GM19238 (cell line): ENCODE results near the gene PAQR5.
"Not testable (repeated sequence)": the region's sequence is repeated elsewhere in the genome, so short reads cannot be mapped to it uniquely, and the experiment has no call there.

Experiments
- DNase-seq: peaks from one replicate; pipeline ENCODE4 v3.0.0; 2011; ENCODE audit warnings: low spot score; ENCODE audit not compliant: insufficient read length

Gene PAQR5

DNA sequence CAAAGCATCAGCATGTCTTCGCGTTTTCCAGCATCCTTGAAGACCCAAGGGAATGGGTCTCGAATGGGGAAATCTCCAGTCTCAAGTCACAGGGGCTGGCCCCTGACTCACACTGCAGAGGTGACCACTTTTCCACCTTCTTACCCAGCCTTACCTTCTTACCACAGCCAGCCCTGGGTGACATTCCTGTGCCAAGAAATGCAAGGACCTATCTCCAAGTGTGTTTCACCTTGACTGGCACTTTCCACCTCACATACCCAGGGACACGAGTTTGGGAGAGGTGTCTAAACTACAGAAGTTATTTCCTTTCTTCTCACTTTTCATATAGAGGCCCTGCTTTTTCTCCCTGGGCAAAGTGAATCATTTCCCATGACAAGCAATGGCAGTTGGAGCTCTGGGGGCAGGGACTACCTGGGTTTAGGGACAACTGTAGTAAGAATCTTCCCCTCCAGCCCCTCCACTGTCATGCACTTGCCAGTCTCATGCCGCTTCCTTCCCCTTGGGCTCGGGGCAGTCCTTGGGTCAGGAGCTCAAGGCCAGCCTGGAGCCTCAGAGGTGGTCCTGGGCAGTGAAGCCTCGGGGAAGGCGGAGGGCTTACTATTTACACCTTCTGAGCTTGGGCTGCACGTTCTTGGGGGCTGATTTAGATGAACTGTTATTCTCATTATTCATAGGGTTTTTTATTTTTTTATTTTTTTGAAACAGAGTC is 16.8 kb downstream of the PAQR5 start:
- DNase-seq, result no peak

DNA sequence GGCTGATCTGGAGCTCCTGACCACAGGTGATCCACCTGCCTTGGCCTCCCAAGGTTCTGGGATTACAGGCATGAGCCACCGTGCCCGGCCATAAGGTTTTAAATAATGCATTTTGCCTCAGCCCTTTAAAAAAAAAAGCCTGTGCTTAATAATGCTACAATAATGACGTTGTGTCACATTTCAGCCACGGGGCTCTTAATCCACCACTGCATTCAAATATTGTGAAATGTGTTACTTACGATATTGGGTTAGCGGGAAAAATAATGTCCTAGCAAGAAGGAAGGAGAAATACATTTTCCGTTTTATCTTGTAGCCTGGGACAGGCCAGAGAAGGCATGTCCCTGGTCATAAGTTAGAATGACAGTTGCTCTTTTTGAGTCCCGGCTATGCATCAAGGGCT is 17.6 kb downstream of the PAQR5 start:
- DNase-seq, result no peak

- no peak for DNase-seq
These were observed 18.7 kb downstream of the PAQR5 start for GRCh38 chr15:69317392-69317841.

DNA sequence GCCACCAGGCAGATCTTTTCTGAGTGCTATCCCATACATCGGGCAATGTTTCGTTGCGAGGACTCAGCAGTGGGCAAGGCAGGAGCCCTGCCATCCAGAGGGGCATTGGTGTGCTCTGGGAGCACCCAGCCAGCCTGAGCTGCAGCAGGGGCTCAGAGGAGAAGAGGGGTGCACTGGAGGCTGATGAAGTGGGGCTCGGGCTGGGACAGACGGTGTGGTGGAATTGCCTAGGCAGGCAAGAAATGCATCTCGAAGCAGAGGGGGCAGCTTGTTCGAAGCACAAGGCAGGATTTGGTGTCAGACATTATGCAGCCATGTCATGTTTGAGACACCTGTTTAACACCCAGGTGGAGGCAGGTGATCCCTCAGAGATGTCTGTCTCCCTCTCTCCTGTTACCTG is 19.3 kb downstream of the PAQR5 start:
- no peak for DNase-seq

GRCh38 chr15:69319384-69320375 is 21.0 kb downstream of the PAQR5 start:
- no peak for DNase-seq

GRCh38 chr15:69320977-69321554 is 22.4 kb downstream of the PAQR5 start:
- DNase-seq, result no peak

GRCh38 chr15:69323893-69324430 is 25.2 kb downstream of the PAQR5 start:
- no peak for DNase-seq

DNA sequence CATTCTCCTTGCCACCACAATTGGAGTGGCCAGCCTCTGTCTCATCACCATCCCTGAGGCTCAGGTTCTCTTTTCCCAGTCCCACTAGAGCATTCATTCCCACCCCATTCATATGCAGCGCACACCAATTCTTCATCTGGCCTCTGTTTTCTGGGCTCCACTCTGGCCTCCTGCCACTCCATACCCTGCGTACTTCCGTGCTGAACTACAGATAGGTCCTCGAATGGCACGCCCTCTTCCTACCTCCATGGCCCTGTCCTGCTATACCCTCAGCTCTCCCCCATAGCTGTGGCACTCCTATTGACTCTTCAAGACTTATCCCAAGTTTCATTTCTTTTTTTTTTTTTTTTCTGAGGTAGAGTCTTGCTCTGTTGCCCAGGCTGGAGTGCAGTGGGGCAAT is 25.9 kb downstream of the PAQR5 start:
- DNase-seq, result no peak

GRCh38 chr15:69325456-69325971 is 26.8 kb downstream of the PAQR5 start:
- no peak for DNase-seq

DNA sequence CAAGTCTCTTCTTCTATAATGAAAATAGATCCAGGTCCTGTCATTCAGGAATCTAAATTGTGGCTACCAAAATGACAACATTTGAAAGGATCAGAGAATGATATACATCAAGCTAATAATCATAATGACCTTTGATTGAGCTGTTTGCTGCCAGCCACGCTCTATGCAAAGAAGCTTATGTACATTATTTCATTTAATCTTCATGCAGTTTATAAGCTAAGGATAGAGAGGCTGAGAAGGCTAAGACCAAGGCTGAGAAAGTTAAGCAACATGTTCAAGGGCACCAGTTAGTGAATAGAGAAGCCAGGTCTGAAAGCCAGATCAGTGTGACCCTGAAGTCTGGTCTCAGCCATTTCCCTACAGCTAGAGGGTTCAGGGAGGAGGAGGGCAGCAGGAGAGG is 29.4 kb downstream of the PAQR5 start:
- DNase-seq, result no peak

GRCh38 chr15:69328739-69329138 is 30.0 kb downstream of the PAQR5 start:
- no peak for DNase-seq

- DNase-seq, result no peak
These were observed 38.4 kb downstream of the PAQR5 start for GRCh38 chr15:69337138-69337537.

- DNase-seq, result no peak
These were observed 40.0 kb downstream of the PAQR5 start for GRCh38 chr15:69338535-69339213.

DNA sequence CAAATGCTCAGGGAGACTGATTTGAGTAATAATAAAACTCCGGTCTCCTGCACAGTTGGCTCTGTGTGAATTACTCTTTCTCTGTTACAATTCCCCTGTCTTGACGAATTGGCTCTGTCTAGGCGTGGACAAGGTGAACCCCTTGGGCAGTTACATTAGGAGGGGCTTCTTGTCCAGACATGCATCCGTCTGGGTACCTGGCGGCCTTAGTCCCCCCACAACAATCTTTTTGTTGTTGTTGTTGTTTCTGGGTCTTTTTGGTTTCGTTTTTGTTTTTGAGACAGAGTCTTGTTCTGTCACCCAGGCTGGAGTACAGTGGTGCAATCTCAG is 40.5 kb downstream of the PAQR5 start:
- not testable (repeated sequence) for DNase-seq

DNA sequence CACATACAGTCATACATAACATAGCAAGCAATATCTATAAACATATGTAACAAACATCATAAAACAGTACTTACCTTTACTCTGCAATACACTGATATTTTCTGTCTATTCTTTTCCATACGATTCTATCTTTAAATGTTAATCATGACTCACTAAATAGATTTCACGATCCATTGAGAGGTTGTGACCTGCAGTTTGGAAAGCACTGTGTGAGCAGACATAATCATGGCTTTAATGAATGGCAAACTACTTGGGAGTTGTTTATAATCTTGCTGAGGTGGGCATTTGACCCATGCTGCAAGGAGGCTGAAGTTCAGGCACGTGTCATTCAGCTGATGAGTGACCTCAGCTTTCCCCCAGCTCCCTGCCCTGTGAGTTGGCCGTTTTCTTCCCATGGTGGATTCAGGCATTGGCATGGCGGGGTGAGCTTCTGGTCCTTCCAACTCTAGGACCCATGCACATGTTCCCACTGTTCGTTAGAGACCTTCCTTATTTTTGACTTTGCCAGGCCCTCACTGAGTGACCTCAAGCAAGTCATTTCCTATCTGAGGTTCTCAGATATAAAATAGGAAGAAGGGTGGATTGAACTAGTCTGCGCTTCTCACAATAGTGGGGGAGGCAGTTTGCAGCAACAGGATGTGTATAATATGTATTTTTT is 41.7 kb downstream of the PAQR5 start:
- DNase-seq, result no peak

- no peak for DNase-seq
These were observed 42.6 kb downstream of the PAQR5 start for GRCh38 chr15:69341356-69341755.

DNA sequence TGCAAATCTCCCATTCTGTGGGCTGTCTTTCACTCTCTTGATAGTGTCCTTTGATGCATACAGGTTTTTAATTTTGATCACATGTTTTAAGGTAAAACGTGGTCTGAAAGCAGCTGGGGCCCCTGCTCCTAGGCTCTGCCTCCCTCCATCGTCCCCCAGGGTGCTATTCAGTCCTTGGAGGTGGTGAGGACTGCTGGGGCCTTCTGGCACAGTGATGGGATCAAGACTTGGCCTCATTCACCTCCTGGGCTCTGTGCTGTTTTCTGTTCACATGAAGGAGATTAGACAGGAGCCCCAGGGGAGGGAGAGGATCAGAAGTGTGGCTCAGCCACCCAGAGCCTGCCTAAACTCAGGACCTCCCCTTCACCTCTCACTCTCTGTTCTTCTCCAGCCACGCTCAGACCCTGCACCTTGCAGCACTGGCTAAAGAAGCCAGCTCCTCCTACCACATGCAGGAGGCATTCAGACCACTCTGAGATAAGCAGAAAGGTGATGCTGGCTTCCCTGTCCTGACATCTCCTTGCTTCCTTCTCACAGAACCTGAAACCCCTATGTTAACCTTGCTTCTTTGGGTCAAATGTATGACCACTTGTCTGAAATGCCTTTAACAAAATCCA is 43.9 kb downstream of the PAQR5 start:
- no peak for DNase-seq

GRCh38 chr15:69343133-69343532 is 44.4 kb downstream of the PAQR5 start:
- no peak for DNase-seq

GRCh38 chr15:69344238-69344637 is 45.5 kb downstream of the PAQR5 start:
- no peak for DNase-seq

DNA sequence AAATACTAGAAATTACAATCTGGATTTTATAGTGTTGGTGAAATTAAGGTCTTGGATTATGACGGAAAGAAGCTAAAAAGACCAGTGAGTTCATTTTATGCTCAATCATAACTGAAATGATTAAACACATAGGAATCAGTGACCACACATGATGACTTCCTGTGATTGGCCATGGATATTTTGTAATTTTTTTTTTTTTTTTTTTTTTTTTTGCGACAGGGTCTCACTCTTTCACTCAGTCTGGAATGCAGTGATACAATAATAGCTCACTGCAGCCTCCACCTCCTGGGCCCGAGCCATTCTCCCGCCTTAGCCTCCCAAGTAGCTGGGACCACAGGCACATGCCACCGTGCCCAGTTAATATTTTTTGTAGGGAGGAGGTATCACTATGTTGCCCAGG is 47.4 kb downstream of the PAQR5 start:
- DNase-seq, result no peak
